Tibial nerve (tissue), 4 donors: Measurements from ENCODE around the gene PBLD. TPM values are rescaled to one million over a fixed set of nuclear protein-coding genes. Genes with fewer than 3 reads are reported as not detected.

Source experiments
- DNase-seq, 2 donors: peaks; one replicate each; pipeline ENCODE4 v3.0.0-alpha.2; 2019; ENCODE audit warnings: low spot score in 2 of 2
- H3K27ac ChIP-seq, 4 donors: fragments of 200-600 bp; sonication (generic) in 3 of 4; one replicate each; pipeline ENCODE4 v1.5.1; 2017 to 2019; ENCODE audit warnings: mild to moderate bottlenecking in 1 of 4
- H3K27me3 ChIP-seq, 2 donors: fragments of 200-600 bp; sonication (generic) in 1 of 2; one replicate each; pipeline versions ENCODE4 v1.5.1 to v1.6.0; 2017 to 2019
- H3K36me3 ChIP-seq, 3 donors: fragments of 200-600 bp; sonication (generic); one replicate each; pipeline ENCODE4 v1.5.1; 2018 to 2019
- H3K4me1 ChIP-seq, 4 donors: fragments of 200-600 bp; sonication (generic) in 3 of 4; one replicate each; pipeline ENCODE4 v1.5.1; 2017 to 2019
- H3K4me3 ChIP-seq, 4 donors: fragments of 200-600 bp; sonication (generic) in 3 of 4; one replicate each; pipeline ENCODE4 v1.5.1; 2017 to 2019; ENCODE audit warnings: mild to moderate bottlenecking in 1 of 4, moderate library complexity in 1 of 4
- H3K9me3 ChIP-seq, 4 donors: fragments of 200-600 bp; sonication (generic) in 3 of 4; one replicate each; pipeline ENCODE4 v1.5.1; 2017 to 2019
- EP300 ChIP-seq, 2 donors: sonication (generic); formaldehyde crosslinking; IDR thresholded peaks; one replicate each; pipeline ENCODE4 v1.6.1; 2017; ENCODE audit warnings: antibody characterized with exemption in 2 of 2, mild to moderate bottlenecking in 1 of 2
- POLR2A ChIP-seq, 2 donors: fragments of 450-650 bp; IDR thresholded peaks; one replicate each; pipeline ENCODE4 v1.6.1; 2017; ENCODE audit warnings: antibody characterized with exemption in 2 of 2, mild to moderate bottlenecking in 2 of 2, moderate library complexity in 2 of 2
- WGBS, 2 donors: methylation state at CpG; one replicate each; pipeline ENCODE4 v1.1.5; 2018; 5-methylcytosine and 5-hydroxymethylcytosine counted together
- total RNA-seq, 4 donors: library from RNA; depleted of rRNA; stranded (reverse); fragments of >200 nt; gene quantifications; one replicate each; pipeline ENCODE4 v1.1.0, GENCODE V29; 2016
- TF ChIP-seq, protein P1 (sequence below), 5 experiments: fragments of 200-600 bp in 3 of 5; fragments of 450-650 bp in 2 of 5; sonication (generic) in 3 of 5; IDR thresholded peaks; one replicate each; pipeline ENCODE4 v1.5.1; 2016 to 2019; ENCODE audit warnings: antibody characterized with exemption in 5 of 5, mild to moderate bottlenecking in 3 of 5, moderate library complexity in 2 of 5

Gene PBLD
- total RNA-seq, 4 donors from 2014 or later = 4.4 to 10.2 (median 4.8) TPM

DNA sequence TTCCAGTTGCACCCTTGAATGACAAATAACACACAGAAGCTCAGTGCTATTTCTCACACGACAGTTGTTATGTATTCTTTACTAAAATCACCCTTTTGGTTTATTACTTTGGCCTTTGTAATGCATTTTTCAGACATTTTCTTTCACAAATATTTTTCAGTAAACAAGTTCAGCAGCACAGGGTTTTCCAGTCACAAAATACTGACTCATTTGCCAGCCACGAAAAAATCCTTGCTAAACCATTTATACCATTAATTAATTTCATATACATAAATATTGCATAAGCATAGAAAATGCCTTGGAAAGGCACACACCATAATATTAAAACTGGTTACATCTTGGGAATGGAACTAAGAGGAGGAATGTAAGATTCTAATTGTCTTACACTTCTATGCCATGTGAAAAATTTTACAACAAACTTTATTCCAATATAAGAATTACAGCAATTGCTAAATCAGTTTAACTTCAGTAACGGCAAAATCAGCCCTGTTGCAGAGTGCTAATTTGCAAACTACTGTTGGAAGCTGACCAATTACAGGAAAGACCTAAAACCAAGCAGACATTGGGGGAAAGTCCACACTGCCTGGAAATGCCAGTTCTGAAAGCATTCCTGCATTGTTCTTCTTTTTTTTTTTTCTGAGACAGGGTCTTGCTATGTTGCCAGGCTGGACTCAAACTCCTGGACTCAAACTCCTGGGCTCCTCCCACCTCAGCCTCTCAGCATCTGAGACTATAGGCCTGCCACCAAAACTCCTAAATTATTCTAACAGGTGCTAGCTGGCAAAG lies 31.6 kb upstream of the PBLD start:
- no peak for DNase-seq
- H3K36me3 ChIP-seq = peaks cover 0 to 65% (median 6%) of the 10 kb centered on the region in 3 donors
- H3K27me3 ChIP-seq = no peaks in the 10 kb centered on the region
- H3K4me3 ChIP-seq = no peak overlapping the region
- no peaks in the 10 kb centered on the region for H3K9me3 ChIP-seq
- no peaks in the 10 kb centered on the region for H3K4me1 ChIP-seq
- 82 to 87% methylated on average over 3 of the region's 3 CpGs for WGBS, 2 donors
- no peak overlapping the region for H3K27ac ChIP-seq
- TF ChIP-seq, protein P1, sequence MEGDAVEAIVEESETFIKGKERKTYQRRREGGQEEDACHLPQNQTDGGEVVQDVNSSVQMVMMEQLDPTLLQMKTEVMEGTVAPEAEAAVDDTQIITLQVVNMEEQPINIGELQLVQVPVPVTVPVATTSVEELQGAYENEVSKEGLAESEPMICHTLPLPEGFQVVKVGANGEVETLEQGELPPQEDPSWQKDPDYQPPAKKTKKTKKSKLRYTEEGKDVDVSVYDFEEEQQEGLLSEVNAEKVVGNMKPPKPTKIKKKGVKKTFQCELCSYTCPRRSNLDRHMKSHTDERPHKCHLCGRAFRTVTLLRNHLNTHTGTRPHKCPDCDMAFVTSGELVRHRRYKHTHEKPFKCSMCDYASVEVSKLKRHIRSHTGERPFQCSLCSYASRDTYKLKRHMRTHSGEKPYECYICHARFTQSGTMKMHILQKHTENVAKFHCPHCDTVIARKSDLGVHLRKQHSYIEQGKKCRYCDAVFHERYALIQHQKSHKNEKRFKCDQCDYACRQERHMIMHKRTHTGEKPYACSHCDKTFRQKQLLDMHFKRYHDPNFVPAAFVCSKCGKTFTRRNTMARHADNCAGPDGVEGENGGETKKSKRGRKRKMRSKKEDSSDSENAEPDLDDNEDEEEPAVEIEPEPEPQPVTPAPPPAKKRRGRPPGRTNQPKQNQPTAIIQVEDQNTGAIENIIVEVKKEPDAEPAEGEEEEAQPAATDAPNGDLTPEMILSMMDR (IDR thresholded peaks at IDR 0.05) = no peak
- no peak for TF ChIP-seq POLR2A (IDR thresholded peaks at IDR 0.05)
- no peak for TF ChIP-seq EP300 (IDR thresholded peaks at IDR 0.05)

- H3K4me1 ChIP-seq = no peaks in the 10 kb centered on the region
- DNase-seq = no peak
- H3K4me3 ChIP-seq = no peak overlapping the region
- H3K27me3 ChIP-seq = no peaks in the 10 kb centered on the region
- 77 to 79% methylated on average over 3 of the region's 3 CpGs for WGBS, 2 donors
- no peaks in the 10 kb centered on the region for H3K9me3 ChIP-seq
- H3K27ac ChIP-seq = no peak overlapping the region
- TF ChIP-seq EP300 (IDR thresholded peaks at IDR 0.05) (no peak), POLR2A (IDR thresholded peaks at IDR 0.05) (no peak)
- TF ChIP-seq, protein P1 (IDR thresholded peaks at IDR 0.05) = no peak
- H3K36me3 ChIP-seq = peaks cover 0 to 71% (median 6%) of the 10 kb centered on the region in 3 donors
Measured at GRCh38 chr10:68362590-68362989, 29.9 kb upstream of the PBLD start.

- Histone ChIP-seq H3K4me1 (no peaks in the 10 kb centered on the region), H3K27me3 (no peaks in the 10 kb centered on the region), H3K36me3 (peaks cover 0 to 92% (median 6%) of the 10 kb centered on the region in 3 donors), H3K4me3 (no peak overlapping the region), H3K27ac (no peak overlapping the region), H3K9me3 (no peaks in the 10 kb centered on the region)
- TF ChIP-seq POLR2A (IDR thresholded peaks at IDR 0.05) (no peak), EP300 (IDR thresholded peaks at IDR 0.05) (no peak)
- TF ChIP-seq, protein P1 (IDR thresholded peaks at IDR 0.05) = no peak
- 87 to 96% methylated on average over 6 of the region's 6 CpGs for WGBS, 2 donors
- DNase-seq = no peak
Measured at GRCh38 chr10:68359189-68359588, 26.5 kb upstream of the PBLD start.

GRCh38 chr10:68353537-68353936 lies 20.8 kb upstream of the PBLD start:
- Histone ChIP-seq H3K36me3 (peaks cover 0 to 95% (median 12%) of the 10 kb centered on the region in 3 donors), H3K4me1 (no peaks in the 10 kb centered on the region), H3K27me3 (no peaks in the 10 kb centered on the region), H3K27ac (no peak overlapping the region), H3K4me3 (no peak overlapping the region), H3K9me3 (no peaks in the 10 kb centered on the region)
- no peak for TF ChIP-seq EP300 (IDR thresholded peaks at IDR 0.05)
- TF ChIP-seq POLR2A (IDR thresholded peaks at IDR 0.05) = no peak
- TF ChIP-seq, protein P1 (IDR thresholded peaks at IDR 0.05) = no peak
- no peak for DNase-seq
- 98 to 100% methylated on average over 2 of the region's 2 CpGs for WGBS, 2 donors

DNA sequence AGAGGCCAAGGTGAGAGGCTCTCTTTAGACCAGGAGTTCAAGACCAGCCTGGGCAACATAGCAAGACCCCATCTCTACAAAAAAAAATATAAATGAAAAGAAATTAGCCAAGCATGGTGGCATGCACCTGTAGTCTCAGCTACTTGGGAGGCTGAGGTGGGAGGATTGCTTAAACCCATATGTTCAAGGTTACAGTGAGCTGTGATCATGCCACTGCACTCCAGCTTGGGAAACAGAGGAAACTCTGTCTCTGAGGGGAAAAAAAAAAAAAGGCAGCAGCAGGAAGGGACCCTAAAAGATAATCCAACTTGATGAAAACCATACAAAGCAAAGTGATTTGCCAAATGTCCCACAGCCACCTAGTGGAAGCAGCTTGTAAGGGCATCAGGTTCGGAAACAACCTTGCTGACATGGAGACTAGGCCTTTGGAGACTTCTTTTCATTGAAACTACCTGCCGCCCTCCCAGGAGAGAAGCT lies 15.6 kb upstream of the PBLD start:
- DNase-seq = no peak
- TF ChIP-seq, protein P1 (IDR thresholded peaks at IDR 0.05) = peak; percentile 33 to 58 (median 37)
- no peak for TF ChIP-seq POLR2A (IDR thresholded peaks at IDR 0.05)
- H3K36me3 ChIP-seq = peaks cover 0 to 92% (median 11%) of the 10 kb centered on the region in 3 donors
- no peaks in the 10 kb centered on the region for H3K4me1 ChIP-seq
- no peaks in the 10 kb centered on the region for H3K27me3 ChIP-seq
- H3K9me3 ChIP-seq = no peaks in the 10 kb centered on the region
- H3K4me3 ChIP-seq = no peak overlapping the region
- WGBS, 2 donors = 55 to 60% methylated on average over 2 of the region's 2 CpGs
- no peak overlapping the region for H3K27ac ChIP-seq
